ENCODE results near the gene ARHGAP24. TPM values are rescaled to one million over a fixed set of nuclear protein-coding genes. Genes with fewer than 3 reads are reported as not detected.

The ARHGAP24 gene
- total and polyA plus RNA-seq, 10 of the 15 experiments (the other 5 are each of a cell fraction or from before 2014, with no cell fraction given) = 0.10 to 4.2 (median 0.52) TPM

DNA sequence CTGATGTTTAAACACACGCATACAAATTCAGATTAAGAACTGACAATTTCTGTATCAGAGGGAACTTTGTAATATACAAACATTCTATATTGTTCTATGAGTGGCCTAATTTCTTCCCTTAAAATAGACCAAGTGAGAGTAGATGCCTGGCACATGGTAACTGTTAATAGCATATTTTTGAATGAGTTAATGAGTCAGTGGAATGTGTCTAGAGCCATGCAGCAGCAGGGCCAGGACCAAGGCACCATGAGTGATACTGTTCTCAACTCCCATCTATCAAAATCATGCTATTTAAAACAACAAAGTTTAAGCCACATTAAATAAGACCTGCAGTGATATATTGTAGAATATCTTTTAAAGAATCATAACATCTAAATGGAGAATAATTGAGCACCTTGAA, 98.3 kb downstream of the ARHGAP24 start (continued):
- TF ChIP-seq, protein P1, sequence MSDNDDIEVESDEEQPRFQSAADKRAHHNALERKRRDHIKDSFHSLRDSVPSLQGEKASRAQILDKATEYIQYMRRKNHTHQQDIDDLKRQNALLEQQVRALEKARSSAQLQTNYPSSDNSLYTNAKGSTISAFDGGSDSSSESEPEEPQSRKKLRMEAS (IDR thresholded peaks at IDR 0.05; ENCODE audit: low read depth, low read length) = no peak
- TF ChIP-seq EZH2 (IDR thresholded peaks at IDR 0.05; ENCODE audit: borderline replicate concordance, control insufficient read depth, low read depth, low read length) (no peak), JUND (IDR thresholded peaks at IDR 0.05; ENCODE audit: low read depth, low read length) (no peak), STAT3 (IDR thresholded peaks at IDR 0.05; ENCODE audit: low read depth, low read length) (no peak)
- TF ChIP-seq, protein P2, sequence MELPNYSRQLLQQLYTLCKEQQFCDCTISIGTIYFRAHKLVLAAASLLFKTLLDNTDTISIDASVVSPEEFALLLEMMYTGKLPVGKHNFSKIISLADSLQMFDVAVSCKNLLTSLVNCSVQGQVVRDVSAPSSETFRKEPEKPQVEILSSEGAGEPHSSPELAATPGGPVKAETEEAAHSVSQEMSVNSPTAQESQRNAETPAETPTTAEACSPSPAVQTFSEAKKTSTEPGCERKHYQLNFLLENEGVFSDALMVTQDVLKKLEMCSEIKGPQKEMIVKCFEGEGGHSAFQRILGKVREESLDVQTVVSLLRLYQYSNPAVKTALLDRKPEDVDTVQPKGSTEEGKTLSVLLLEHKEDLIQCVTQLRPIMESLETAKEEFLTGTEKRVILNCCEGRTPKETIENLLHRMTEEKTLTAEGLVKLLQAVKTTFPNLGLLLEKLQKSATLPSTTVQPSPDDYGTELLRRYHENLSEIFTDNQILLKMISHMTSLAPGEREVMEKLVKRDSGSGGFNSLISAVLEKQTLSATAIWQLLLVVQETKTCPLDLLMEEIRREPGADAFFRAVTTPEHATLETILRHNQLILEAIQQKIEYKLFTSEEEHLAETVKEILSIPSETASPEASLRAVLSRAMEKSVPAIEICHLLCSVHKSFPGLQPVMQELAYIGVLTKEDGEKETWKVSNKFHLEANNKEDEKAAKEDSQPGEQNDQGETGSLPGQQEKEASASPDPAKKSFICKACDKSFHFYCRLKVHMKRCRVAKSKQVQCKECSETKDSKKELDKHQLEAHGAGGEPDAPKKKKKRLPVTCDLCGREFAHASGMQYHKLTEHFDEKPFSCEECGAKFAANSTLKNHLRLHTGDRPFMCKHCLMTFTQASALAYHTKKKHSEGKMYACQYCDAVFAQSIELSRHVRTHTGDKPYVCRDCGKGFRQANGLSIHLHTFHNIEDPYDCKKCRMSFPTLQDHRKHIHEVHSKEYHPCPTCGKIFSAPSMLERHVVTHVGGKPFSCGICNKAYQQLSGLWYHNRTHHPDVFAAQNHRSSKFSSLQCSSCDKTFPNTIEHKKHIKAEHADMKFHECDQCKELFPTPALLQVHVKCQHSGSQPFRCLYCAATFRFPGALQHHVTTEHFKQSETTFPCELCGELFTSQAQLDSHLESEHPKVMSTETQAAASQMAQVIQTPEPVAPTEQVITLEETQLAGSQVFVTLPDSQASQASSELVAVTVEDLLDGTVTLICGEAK (IDR thresholded peaks at IDR 0.05; ENCODE audit: borderline replicate concordance) = no peak

DNA sequence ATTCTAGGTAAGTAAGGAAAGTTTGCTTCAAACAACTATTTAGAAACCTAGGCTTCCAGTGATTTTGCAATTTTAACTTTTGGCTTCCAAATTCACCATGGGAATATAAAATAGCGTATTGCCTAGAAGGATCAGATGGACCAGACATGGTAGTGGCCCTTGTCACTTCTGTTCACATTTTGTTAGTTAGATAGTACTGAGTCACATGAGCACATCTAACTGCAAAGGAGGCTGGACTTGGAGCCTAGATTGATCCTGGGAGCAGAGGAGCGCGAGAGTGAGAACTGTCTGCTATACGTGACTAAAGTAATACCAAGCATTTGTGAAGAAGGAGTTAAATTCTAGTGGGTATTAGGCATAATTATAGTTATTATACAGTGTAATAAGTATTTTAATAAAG, 102.4 kb downstream of the ARHGAP24 start:
- RAD21 ChIA-PET (ENCODE audit: unreplicated experiment) = no interaction called here
- Histone ChIP-seq H3K4me3 (no peak overlapping the region), H2AFZ (ENCODE audit: control insufficient read depth, low read depth, low read length) (no peak overlapping the region), H3K9ac (ENCODE audit: control insufficient read depth, insufficient read depth, low read length) (no peak overlapping the region), H3K4me1 (ENCODE audit: control insufficient read depth, insufficient read depth, low read length) (no peaks in the 10 kb centered on the region), H4K20me1 (ENCODE audit: control insufficient read depth, insufficient read depth) (no peaks in the 10 kb centered on the region), H3K27me3 (replicated peaks in 1 of 2; ENCODE audit: control insufficient read depth in 2 of 2, insufficient read depth in 2 of 2, low read length in 1 of 2) (no peaks in the 10 kb centered on the region), H3K27ac (ENCODE audit: control insufficient read depth, insufficient read depth) (no peak overlapping the region), H3K4me2 (ENCODE audit: control insufficient read depth, insufficient read depth) (no peak overlapping the region), H3K79me2 (ENCODE audit: control insufficient read depth, insufficient read depth, low read length) (no peaks in the 10 kb centered on the region), H3K36me3 (ENCODE audit: control insufficient read depth in 2 of 2, insufficient read depth in 2 of 2, low read length in 1 of 2) (no peaks in the 10 kb centered on the region), H3K9me3 (replicated peaks; ENCODE audit: control insufficient read depth, insufficient read depth, low read length) (no peaks in the 10 kb centered on the region; the same call in 2 of the 3 replicates)
- SMC1A ChIA-PET (ENCODE audit: uncharacterized antibody, unreplicated experiment) = interaction anchor here (1.7 kb wide), 1 partner anchor 170 kb away, joined by 3 read pairs; no protein-coding TSS in a partner anchor
- BruUV-seq (replicated peaks) = no TSS peak
- in situ Hi-C loops (cut with MboI) = no loop called here
- ATAC-seq (no peak), FAIRE-seq (no peak), DNase-seq (ENCODE audit: low read depth, low spot score) (no peak)
- WGBS (ENCODE audit: insufficient coverage, insufficient replicate concordance, low lambda C conversion rate, missing lambda C conversion rate) = 71% methylated on average over 4 of the region's 4 CpGs
- TF ChIP-seq CHD1 (IDR thresholded peaks at IDR 0.05; ENCODE audit: low read depth, low read length) = no peak
- no peak for TF ChIP-seq ZBED1 (IDR thresholded peaks at IDR 0.05; ENCODE audit: borderline replicate concordance)
- TF ChIP-seq, protein P3, sequence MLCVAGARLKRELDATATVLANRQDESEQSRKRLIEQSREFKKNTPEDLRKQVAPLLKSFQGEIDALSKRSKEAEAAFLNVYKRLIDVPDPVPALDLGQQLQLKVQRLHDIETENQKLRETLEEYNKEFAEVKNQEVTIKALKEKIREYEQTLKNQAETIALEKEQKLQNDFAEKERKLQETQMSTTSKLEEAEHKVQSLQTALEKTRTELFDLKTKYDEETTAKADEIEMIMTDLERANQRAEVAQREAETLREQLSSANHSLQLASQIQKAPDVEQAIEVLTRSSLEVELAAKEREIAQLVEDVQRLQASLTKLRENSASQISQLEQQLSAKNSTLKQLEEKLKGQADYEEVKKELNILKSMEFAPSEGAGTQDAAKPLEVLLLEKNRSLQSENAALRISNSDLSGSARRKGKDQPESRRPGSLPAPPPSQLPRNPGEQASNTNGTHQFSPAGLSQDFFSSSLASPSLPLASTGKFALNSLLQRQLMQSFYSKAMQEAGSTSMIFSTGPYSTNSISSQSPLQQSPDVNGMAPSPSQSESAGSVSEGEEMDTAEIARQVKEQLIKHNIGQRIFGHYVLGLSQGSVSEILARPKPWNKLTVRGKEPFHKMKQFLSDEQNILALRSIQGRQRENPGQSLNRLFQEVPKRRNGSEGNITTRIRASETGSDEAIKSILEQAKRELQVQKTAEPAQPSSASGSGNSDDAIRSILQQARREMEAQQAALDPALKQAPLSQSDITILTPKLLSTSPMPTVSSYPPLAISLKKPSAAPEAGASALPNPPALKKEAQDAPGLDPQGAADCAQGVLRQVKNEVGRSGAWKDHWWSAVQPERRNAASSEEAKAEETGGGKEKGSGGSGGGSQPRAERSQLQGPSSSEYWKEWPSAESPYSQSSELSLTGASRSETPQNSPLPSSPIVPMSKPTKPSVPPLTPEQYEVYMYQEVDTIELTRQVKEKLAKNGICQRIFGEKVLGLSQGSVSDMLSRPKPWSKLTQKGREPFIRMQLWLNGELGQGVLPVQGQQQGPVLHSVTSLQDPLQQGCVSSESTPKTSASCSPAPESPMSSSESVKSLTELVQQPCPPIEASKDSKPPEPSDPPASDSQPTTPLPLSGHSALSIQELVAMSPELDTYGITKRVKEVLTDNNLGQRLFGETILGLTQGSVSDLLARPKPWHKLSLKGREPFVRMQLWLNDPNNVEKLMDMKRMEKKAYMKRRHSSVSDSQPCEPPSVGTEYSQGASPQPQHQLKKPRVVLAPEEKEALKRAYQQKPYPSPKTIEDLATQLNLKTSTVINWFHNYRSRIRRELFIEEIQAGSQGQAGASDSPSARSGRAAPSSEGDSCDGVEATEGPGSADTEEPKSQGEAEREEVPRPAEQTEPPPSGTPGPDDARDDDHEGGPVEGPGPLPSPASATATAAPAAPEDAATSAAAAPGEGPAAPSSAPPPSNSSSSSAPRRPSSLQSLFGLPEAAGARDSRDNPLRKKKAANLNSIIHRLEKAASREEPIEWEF (IDR thresholded peaks at IDR 0.05; ENCODE audit: insufficient replicate concordance, low read depth, low read length) = no peak
- TF ChIP-seq SP1 (IDR thresholded peaks at IDR 0.05; ENCODE audit: low read depth, low read length) = no peak
- CTCF ChIA-PET = no interaction called here
- POLR2A ChIA-PET = no interaction called here
- intact Hi-C loops (cut with micrococcal nuclease; ENCODE audit: unreplicated experiment) = no loop called here
